Measurements from ENCODE around the gene LCN12.

The LCN12 gene

DNA sequence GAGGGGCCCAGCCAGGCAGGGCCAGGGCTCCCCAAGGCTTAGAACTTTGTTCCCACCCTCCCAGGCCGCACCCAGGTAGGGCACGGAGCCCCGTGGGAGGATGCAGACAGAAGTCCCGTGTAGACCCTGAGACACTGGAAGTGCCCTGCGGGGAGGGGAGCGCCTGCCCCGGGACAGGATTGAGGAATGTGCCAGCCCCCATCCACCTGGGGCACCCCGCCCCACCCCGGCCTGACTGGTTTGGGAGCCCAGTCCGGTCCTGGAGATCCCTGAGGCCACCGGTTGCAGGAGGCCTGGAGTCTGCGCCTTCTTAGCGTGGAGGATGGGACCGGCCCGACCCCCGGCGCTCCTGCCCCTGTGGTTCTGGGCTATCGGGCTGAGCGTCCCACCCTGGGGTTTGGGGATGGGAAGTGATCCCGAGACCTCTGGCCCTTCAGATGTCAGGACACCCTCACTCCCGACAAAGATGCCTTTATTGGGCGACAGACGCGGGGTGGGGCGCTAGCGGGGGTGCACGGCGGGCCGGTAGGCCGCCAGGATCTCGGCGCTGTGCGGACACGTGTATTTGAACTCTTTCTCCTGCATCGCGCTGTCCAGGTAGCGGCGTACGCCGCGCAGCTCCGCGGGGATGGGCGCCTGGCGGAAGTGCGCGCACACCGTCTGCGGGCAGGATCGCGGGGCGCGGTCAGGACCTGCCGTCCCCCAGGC is 42.3 kb downstream of the LCN12 start:
- TF ChIP-seq, protein P1, sequence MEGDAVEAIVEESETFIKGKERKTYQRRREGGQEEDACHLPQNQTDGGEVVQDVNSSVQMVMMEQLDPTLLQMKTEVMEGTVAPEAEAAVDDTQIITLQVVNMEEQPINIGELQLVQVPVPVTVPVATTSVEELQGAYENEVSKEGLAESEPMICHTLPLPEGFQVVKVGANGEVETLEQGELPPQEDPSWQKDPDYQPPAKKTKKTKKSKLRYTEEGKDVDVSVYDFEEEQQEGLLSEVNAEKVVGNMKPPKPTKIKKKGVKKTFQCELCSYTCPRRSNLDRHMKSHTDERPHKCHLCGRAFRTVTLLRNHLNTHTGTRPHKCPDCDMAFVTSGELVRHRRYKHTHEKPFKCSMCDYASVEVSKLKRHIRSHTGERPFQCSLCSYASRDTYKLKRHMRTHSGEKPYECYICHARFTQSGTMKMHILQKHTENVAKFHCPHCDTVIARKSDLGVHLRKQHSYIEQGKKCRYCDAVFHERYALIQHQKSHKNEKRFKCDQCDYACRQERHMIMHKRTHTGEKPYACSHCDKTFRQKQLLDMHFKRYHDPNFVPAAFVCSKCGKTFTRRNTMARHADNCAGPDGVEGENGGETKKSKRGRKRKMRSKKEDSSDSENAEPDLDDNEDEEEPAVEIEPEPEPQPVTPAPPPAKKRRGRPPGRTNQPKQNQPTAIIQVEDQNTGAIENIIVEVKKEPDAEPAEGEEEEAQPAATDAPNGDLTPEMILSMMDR (IDR thresholded peaks at IDR 0.05; ENCODE audit: low read length, missing control alignments): no peak
- DNase-seq (ENCODE audit: low read depth): no peak
- no peak overlapping the region for H3K4me3 ChIP-seq (replicated peaks; ENCODE audit: low read depth, low read length)

DNA sequence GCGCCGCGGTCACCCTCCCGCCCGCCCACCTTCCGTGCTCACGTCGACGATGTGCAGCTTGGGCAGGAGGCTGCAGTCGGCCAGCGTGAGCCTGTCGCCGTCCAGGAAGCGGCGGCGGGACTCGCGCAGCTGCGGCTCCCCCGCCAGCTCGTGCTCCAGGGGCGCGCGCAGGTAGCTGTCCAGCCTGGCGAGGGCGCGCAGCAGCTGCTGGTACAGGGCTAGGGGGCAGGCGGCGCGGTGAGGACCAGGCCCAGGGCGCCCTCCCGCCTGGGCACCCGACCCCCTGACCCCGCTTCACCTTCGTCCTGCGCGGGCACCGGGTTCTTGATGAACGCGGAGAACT is 42.8 kb downstream of the LCN12 start:
- no peak overlapping the region for H3K4me3 ChIP-seq (replicated peaks; ENCODE audit: low read depth, low read length)
- DNase-seq (ENCODE audit: low read depth): no peak
- TF ChIP-seq, protein P1 (IDR thresholded peaks at IDR 0.05; ENCODE audit: low read length, missing control alignments): no peak

DNA sequence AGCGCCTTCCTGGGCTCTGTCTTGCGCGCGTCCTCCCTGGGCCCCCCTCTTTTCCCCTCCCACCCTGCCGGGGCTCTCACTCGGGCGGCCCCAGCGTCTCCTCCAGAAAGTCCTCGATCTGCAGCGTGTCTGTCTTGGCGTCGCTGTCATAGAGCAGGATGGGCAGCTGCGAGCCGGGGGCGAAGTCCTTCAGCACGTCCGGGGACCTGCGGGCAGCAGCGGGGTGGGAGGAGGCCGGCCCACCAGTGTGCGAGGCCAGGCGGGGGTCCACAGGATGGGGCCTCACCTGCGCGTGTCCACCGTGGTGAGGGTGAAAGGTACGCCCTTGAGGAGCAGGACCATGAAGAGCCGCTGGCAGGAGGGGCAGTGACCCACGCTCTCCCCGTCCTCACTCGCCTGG is 43.3 kb downstream of the LCN12 start:
- no peak for DNase-seq (ENCODE audit: low read depth)
- H3K4me3 ChIP-seq (replicated peaks; ENCODE audit: low read depth, low read length): no peak overlapping the region
- TF ChIP-seq, protein P1 (IDR thresholded peaks at IDR 0.05; ENCODE audit: low read length, missing control alignments): no peak

DNA sequence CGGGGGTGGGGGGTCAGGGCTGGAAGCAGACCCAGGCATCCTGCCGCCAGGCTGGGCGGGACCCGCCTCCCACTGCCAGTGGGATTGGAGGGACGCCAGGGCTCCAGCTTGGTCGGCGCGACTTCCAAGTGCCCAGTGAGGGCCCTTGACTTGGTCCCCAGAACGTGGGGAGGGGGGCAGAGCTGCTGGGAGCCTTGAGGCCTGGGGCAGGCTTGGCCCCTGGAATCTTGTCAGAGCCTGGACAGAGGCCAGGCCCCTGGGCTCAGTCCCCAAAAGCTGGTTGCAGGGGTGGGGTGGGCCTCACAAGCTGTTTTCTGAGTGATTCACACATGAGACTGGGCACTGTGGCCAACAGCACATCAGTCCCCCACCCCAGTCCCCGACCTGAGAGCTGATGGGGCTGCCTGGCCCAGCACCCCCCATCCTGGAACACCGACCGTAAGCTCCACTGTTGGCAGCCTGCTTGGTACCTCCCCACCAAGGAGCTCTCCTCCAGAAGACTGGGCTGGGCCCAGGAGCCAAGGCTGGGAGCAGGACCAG is 43.8 kb downstream of the LCN12 start:
- no peak overlapping the region for H3K4me3 ChIP-seq (replicated peaks; ENCODE audit: low read depth, low read length)
- no peak for DNase-seq (ENCODE audit: low read depth)
- TF ChIP-seq, protein P1 (IDR thresholded peaks at IDR 0.05; ENCODE audit: low read length, missing control alignments): no peak

DNA sequence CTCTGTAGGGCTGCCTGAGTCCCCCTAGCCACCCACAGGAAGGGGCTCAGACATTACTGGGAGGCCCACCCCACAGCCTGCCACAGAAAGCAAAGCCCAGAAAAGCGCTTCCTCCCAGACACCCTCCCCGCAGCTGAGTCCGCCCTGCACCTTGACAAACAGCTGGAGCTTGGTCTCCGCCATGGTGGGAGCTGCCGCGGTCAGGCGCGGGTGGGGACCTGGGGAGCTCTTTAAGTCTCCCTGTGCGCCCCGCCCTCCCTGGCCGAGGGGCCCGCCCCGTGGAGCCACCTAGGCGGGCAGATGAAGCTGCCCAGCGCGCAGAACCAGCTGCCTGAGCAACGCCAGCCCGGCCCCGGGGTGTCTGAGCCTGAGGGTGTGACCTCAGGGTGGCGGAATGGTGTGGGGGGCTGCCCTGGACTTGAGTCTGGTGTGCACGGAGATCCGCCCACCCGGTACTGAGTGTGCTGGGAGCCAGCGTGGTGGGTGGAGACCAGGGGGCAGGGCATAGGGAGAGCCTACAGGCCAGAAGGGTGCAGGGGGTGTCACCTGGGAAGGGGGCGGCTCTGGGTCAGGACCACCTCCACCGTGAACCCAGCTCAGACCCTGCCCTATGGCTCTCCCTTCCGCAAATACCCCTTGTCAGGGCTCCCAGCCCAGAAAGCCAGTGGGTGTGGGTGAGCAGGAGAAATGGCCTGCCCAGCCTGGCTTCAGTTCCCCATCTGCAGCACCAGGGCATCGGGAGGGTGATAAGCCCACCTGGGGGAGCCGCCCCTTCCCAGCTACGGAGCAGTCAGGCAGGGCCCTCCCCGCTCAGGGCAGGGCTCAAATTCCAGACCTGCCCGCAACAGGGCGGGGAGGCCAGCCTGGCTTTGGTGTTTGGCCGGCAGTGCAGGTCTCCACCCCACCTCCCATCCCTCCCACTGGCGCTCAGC is 44.6 kb downstream of the LCN12 start, which contains the start of gene CLIC3:
Gene CLIC3, minus strand, starts transcription at position 208 of the 932 bp plus-strand sequence. Its CDS starts 25 bp downstream, at position 183.
- TF ChIP-seq, protein P1 (IDR thresholded peaks at IDR 0.05; ENCODE audit: low read length, missing control alignments): no peak
- H3K4me3 ChIP-seq (replicated peaks; ENCODE audit: low read depth, low read length): no peak within 1 kb of the TSS
- no peak for DNase-seq (ENCODE audit: low read depth)

- DNase-seq (ENCODE audit: low read depth): no peak
- TF ChIP-seq, protein P1 (IDR thresholded peaks at IDR 0.05; ENCODE audit: low read length, missing control alignments): no peak
- H3K4me3 ChIP-seq (replicated peaks; ENCODE audit: low read depth, low read length): no peak overlapping the region
Measured at GRCh38 chr9:136997371-136997770, 45.3 kb downstream of the LCN12 start.
